ENCODE data around the gene PNLIPRP2.

PNLIPRP2 gene

GRCh38 chr10:116620423-116621400, at the start of gene PNLIPRP2:
Gene PNLIPRP2, plus strand, starts transcription at chr10:116620953.
- DNase-seq = no peak

- no peak for DNase-seq
Observed at GRCh38 chr10:116574797-116575196, 46.0 kb upstream of the PNLIPRP2 start.

- DNase-seq = no peak
Observed at GRCh38 chr10:116587878-116588591, 32.7 kb upstream of the PNLIPRP2 start.

- no peak for DNase-seq
Observed at GRCh38 chr10:116588995-116589394, 31.8 kb upstream of the PNLIPRP2 start.

GRCh38 chr10:116589926-116590325, 30.8 kb upstream of the PNLIPRP2 start:
- no peak for DNase-seq

- DNase-seq = no peak
Observed at GRCh38 chr10:116590590-116591444, 29.9 kb upstream of the PNLIPRP2 start, which contains the start of gene PNLIPRP1. Gene PNLIPRP1, plus strand, starts transcription at chr10:116590959. Its CDS starts 171 bp downstream, at chr10:116591130.

GRCh38 chr10:116593139-116593740, 27.5 kb upstream of the PNLIPRP2 start:
- no peak for DNase-seq

- DNase-seq = no peak
Observed at GRCh38 chr10:116594525-116595035, 26.2 kb upstream of the PNLIPRP2 start.

GRCh38 chr10:116596062-116596461, 24.7 kb upstream of the PNLIPRP2 start:
- no peak for DNase-seq

- DNase-seq = no peak
Observed at GRCh38 chr10:116597543-116597942, 23.2 kb upstream of the PNLIPRP2 start.

- no peak for DNase-seq
Observed at GRCh38 chr10:116598329-116598728, 22.4 kb upstream of the PNLIPRP2 start.

- DNase-seq = no peak
Observed at GRCh38 chr10:116599991-116600390, 20.8 kb upstream of the PNLIPRP2 start.

- no peak for DNase-seq
Observed at GRCh38 chr10:116602648-116603400, 17.9 kb upstream of the PNLIPRP2 start.

GRCh38 chr10:116606061-116606483, 14.7 kb upstream of the PNLIPRP2 start:
- DNase-seq = no peak

GRCh38 chr10:116607336-116607735, 13.4 kb upstream of the PNLIPRP2 start:
- DNase-seq = no peak

GRCh38 chr10:116608686-116609594, 11.8 kb upstream of the PNLIPRP2 start:
- no peak for DNase-seq

- DNase-seq = no peak
Observed at GRCh38 chr10:116610443-116611152, 10.2 kb upstream of the PNLIPRP2 start.

- no peak for DNase-seq
Observed at GRCh38 chr10:116611153-116611545, 9.6 kb upstream of the PNLIPRP2 start.

GRCh38 chr10:116612107-116612769, 8.5 kb upstream of the PNLIPRP2 start:
- DNase-seq = no peak
